ENCODE measurements around the gene DEFB128.

GRCh38 chr20:199996-200395 lies 10.5 kb upstream of the DEFB128 start:
- no peak for TF ChIP-seq CTCF (conservative IDR thresholded peaks at IDR 0.05; ENCODE audit: low read length)
- TF ChIP-seq EZH2phosphoT487 (IDR thresholded peaks at IDR 0.05; ENCODE audit: borderline replicate concordance, low read depth, low read length), result no peak

Data from OCI-LY7 (cell line).